K562 (cell line): ENCODE results near the gene MMS19. TPM values are rescaled to one million over a fixed set of nuclear protein-coding genes. Genes with fewer than 3 reads are reported as not detected.

Experiments
- ATAC-seq: fragments of 200-7000 bp; cut with Tn5 transposase; 3 replicates; pipeline ENCODE4 v1.9.1; 2020; ENCODE audit warnings: moderate library complexity
- BruUV-seq: library from RNA; stranded (reverse); fragments of 400-500 nt; replicated peaks from 2 replicates; lab custom pipeline; 2021; lab: Mats Ljungman, UMichigan
- CTCF ChIA-PET: fragments of 300-600 bp; formaldehyde crosslinking; extraction: SDS; loops from one replicate; lab custom pipeline; 2021; ENCODE audit warnings: low intra/inter-chr PET ratio; lab: Yijun Ruan, JAX
- POLR2A ChIA-PET: fragments of 300-600, 350-650 bp; sonication (Branson Sonifier 250); formaldehyde crosslinking; extraction: SDS; loops from one replicate; lab custom pipeline; 2021; ENCODE audit warnings: antibody characterized with exemption, inconsistent platforms; lab: Yijun Ruan, JAX
- DNase-seq, 4 experiments: peaks; one replicate each; pipeline versions ENCODE4 v3.0.0 to v3.0.0-alpha.2; 2011 to 2018; ENCODE audit warnings: low spot score in 3 of 4, mixed read lengths in 3 of 4; ENCODE audit errors: extremely low read depth in 1 of 4
- FAIRE-seq: peaks from 2 replicates; lab custom pipeline; 2011; peaks lifted over from hg19 to GRCh38; lab: Jason Lieb, UNC
- H2AFZ ChIP-seq: 2 replicates; pipeline ENCODE4 v1.6.0; 2011; ENCODE audit warnings: low read depth, low read length, control low read depth, inconsistent platforms
- H3K27ac ChIP-seq: fragments of 200-600 bp; 3 replicates; pipeline ENCODE4 v1.8.0; 2011; ENCODE audit warnings: low read depth, mild to moderate bottlenecking, control low read depth, inconsistent platforms, low read length, moderate library complexity, mixed read lengths; ENCODE audit errors: extremely low read depth
- H3K27me3 ChIP-seq, 2 experiments: fragments of 300-600 bp in 1 of 2; 2 replicates in 1 of 2; 3 replicates in 1 of 2; pipeline versions ENCODE4 v1.6.0 to v1.8.0; 2011; ENCODE audit warnings: inconsistent platforms in 2 of 2, low read length in 2 of 2, mild to moderate bottlenecking in 1 of 2, mixed read lengths in 1 of 2, moderate library complexity in 1 of 2; ENCODE audit not compliant: control insufficient read depth in 2 of 2, insufficient read depth in 2 of 2
- H3K36me3 ChIP-seq: fragments of 300-600 bp; 3 replicates; pipeline ENCODE4 v1.8.0; 2011; ENCODE audit warnings: mild to moderate bottlenecking, low read length, inconsistent platforms; ENCODE audit not compliant: control insufficient read depth, insufficient read depth
- H3K4me1 ChIP-seq, 2 experiments: fragments of 200-600 bp in 1 of 2; replicated peaks in 1 of 2; 2 replicates in 1 of 2; 3 replicates in 1 of 2; pipeline versions ENCODE4 v1.5.1 to v1.8.0; 2011; ENCODE audit warnings: inconsistent platforms in 2 of 2, low read length in 2 of 2, mild to moderate bottlenecking in 1 of 2, mixed read lengths in 1 of 2, moderate library complexity in 1 of 2; ENCODE audit not compliant: control insufficient read depth in 2 of 2, insufficient read depth in 2 of 2
- H3K4me2 ChIP-seq: 2 replicates; pipeline ENCODE4 v1.6.1; 2011; ENCODE audit warnings: low read length, control low read depth, inconsistent platforms, mixed read lengths; ENCODE audit not compliant: insufficient read depth
- H3K4me3 ChIP-seq: fragments of 200-600 bp; sonication (generic), shearing (Covaris generic); 2 replicates; pipeline ENCODE4 v1.5.1; 2016; ENCODE audit warnings: control low read depth, inconsistent platforms
- H3K79me2 ChIP-seq: fragments of 200-600 bp; 3 replicates; pipeline ENCODE4 v1.8.0; 2011; ENCODE audit warnings: low read length, inconsistent platforms; ENCODE audit not compliant: control insufficient read depth, insufficient read depth
- H3K9ac ChIP-seq, 2 experiments: 2 replicates each; pipeline versions ENCODE4 v1.6.0 to v1.6.1; 2011; ENCODE audit warnings: low read depth in 2 of 2, low read length in 2 of 2, control low read depth in 1 of 2, inconsistent platforms in 1 of 2, mild to moderate bottlenecking in 1 of 2, mixed read lengths in 1 of 2; ENCODE audit not compliant: insufficient read depth in 1 of 2
- H3K9me1 ChIP-seq: one replicate; pipeline ENCODE4 v1.6.0; 2011; ENCODE audit warnings: inconsistent platforms, mild to moderate bottlenecking, low read length, moderate library complexity; ENCODE audit not compliant: control insufficient read depth, insufficient read depth
- H3K9me3 ChIP-seq: replicated peaks from 2 replicates; pipeline ENCODE4 v1.5.1; 2011; ENCODE audit warnings: low read depth, low read length, inconsistent platforms; ENCODE audit not compliant: control insufficient read depth, insufficient read depth
- H4K20me1 ChIP-seq: replicated peaks from 2 replicates; pipeline ENCODE4 v1.6.1; 2011; ENCODE audit warnings: low read length, inconsistent platforms, mixed read lengths; ENCODE audit not compliant: control insufficient read depth, insufficient read depth
- MYBL2 ChIP-seq, 2 experiments: fragments of 450-650 bp in 1 of 2; sonication (generic) in 1 of 2; formaldehyde crosslinking in 1 of 2; IDR thresholded peaks; 2 replicates each; pipeline versions ENCODE4 v1.6.1 to v1.8.1; 2017 to 2022; ENCODE audit warnings: borderline replicate concordance in 1 of 2, inconsistent platforms in 1 of 2, low read depth in 1 of 2, mild to moderate bottlenecking in 1 of 2, missing genetic modification reagents in 1 of 2, moderate library complexity in 1 of 2
- MYNN ChIP-seq, 2 experiments: sonication (generic); formaldehyde crosslinking in 1 of 2; IDR thresholded peaks; 2 replicates each; pipeline versions ENCODE4 v1.5.0 to v1.6.1; 2016 to 2020; ENCODE audit warnings: antibody characterized with exemption in 1 of 2, missing genetic modification reagents in 1 of 2
- YBX1 ChIP-seq: fragments of 450-650 bp; IDR thresholded peaks from 2 replicates; pipeline ENCODE4 v1.7.1; 2016; ENCODE audit warnings: mild to moderate bottlenecking
- ZNF184 ChIP-seq: sonication (generic); formaldehyde crosslinking; IDR thresholded peaks from 2 replicates; pipeline ENCODE4 v1.5.0; 2020; ENCODE audit warnings: missing genetic modification reagents
- WGBS: fragments of 100-300 bp; shearing (Covaris generic); methylation state at CpG from one replicate; pipeline ENCODE4 v1.1.6; 2016; ENCODE audit warnings: low coverage, mixed read lengths; ENCODE audit not compliant: insufficient coverage; ENCODE audit errors: missing lambda C conversion rate; 5-methylcytosine and 5-hydroxymethylcytosine counted together
- in situ Hi-C: fragments of 300-500 bp; cut with MboI; formaldehyde crosslinking; loops from 4 replicates; pipeline ENCODE4 v1.15.0; 2018; ENCODE audit warnings: inconsistent platforms, mixed read lengths
- intact Hi-C: fragments of 100-400 bp; cut with micrococcal nuclease; formaldehyde crosslinking; loops from 2 replicates; pipeline ENCODE4 v1.14.2; 2022
- polyA plus RNA-seq, 8 experiments: library from polyadenylated mRNA; depleted of rRNA in 4 of 8; stranded (reverse) in 5 of 8; unstranded in 3 of 8; fragments of >200 nt; fragmentation: Nextera tagmentation in 2 of 8; fragmentation: Illumina TruSeq in 1 of 8; extraction: Ambion mirVana in 2 of 8; extraction: Trizol in 1 of 8; gene quantifications; 2 replicates each; pipeline versions ENCODE4 v1.2.1 to v1.2.3, GENCODE V29; 2011 to 2014; ENCODE audit warnings: inconsistent platforms in 1 of 8, missing spikeins in 1 of 8
- total RNA-seq, 7 experiments: library from RNA; depleted of rRNA in 6 of 7; stranded (reverse); fragments of >200 nt in 6 of 7; fragmentation: Illumina TruSeq in 2 of 7; extraction: Trizol in 2 of 7; gene quantifications; 2 replicates each; pipeline versions ENCODE4 v1.2.1 to v1.2.3, GENCODE V29; 2011 to 2021; ENCODE audit warnings: low replicate concordance in 1 of 7
- TF ChIP-seq, protein P1 (sequence below): sonication (generic); formaldehyde crosslinking; IDR thresholded peaks from 2 replicates; pipeline ENCODE4 v1.8.1; 2023; ENCODE audit warnings: mild to moderate bottlenecking, missing genetic modification reagents
- TF ChIP-seq, protein P2 (sequence below): sonication (generic); formaldehyde crosslinking; IDR thresholded peaks from 2 replicates; pipeline ENCODE4 v1.9.0; 2022; ENCODE audit warnings: mild to moderate bottlenecking, missing genetic modification reagents

Gene MMS19
- total and polyA plus RNA-seq, 9 of the 15 experiments (the other 6 are each of a cell fraction or from before 2014, with no cell fraction given) = 40.1 to 110 (median 62.9) TPM

GRCh38 chr10:97533888-97534287, 35.7 kb upstream of the MMS19 start:
- intact Hi-C loops = no loop called here

GRCh38 chr10:97532935-97533671, 34.9 kb upstream of the MMS19 start:
- in situ Hi-C loops (no loop called here), intact Hi-C loops (no loop called here)
- Histone ChIP-seq H3K79me2 (no peaks in the 10 kb centered on the region), H3K4me1 (no peaks in the 10 kb centered on the region; a peak in 2 of 5 replicates), H3K27ac (no peak overlapping the region), H3K4me3 (no peak overlapping the region), H3K4me2 (no peak overlapping the region), H3K9ac (0 out of 4 replicates have a peak overlapping the region, but pooled peaks of 1 of the 2 experiments have one; percentile 45), H2AFZ (no peak overlapping the region), H3K9me1 (no peaks in the 10 kb centered on the region), H3K9me3 (no peaks in the 10 kb centered on the region), H4K20me1 (no peaks in the 10 kb centered on the region), H3K27me3 (no peaks in the 10 kb centered on the region), H3K36me3 (no peaks in the 10 kb centered on the region)
- FAIRE-seq = no peak
- POLR2A ChIA-PET = interaction anchor here (0.7 to 2.1 kb wide), 2 partner anchors 11 to 33 kb away, joined by 3 to 7 read pairs; no protein-coding TSS in a partner anchor
- no TSS peak for BruUV-seq
- CTCF ChIA-PET = interaction anchor here (0.6 kb wide), 1 partner anchor 477 kb away, joined by 7 read pairs; no protein-coding TSS in a partner anchor
- DNase-seq = no peak
- WGBS = 48% methylated on average over 11 of the region's 12 CpGs
- ATAC-seq = no peak
- TF ChIP-seq YBX1 (no peak), MYNN (IDR thresholded peaks at IDR 0.05) (no peak), MYNN (CRISPR knock-in tag; IDR thresholded peaks at IDR 0.05) (no peak), MYBL2 (IDR thresholded peaks at IDR 0.05; ENCODE audit: low read depth) (no peak), MYBL2 (CRISPR knock-in tag; IDR thresholded peaks at IDR 0.05; ENCODE audit: borderline replicate concordance) (no peak)
- TF ChIP-seq, protein P1, sequence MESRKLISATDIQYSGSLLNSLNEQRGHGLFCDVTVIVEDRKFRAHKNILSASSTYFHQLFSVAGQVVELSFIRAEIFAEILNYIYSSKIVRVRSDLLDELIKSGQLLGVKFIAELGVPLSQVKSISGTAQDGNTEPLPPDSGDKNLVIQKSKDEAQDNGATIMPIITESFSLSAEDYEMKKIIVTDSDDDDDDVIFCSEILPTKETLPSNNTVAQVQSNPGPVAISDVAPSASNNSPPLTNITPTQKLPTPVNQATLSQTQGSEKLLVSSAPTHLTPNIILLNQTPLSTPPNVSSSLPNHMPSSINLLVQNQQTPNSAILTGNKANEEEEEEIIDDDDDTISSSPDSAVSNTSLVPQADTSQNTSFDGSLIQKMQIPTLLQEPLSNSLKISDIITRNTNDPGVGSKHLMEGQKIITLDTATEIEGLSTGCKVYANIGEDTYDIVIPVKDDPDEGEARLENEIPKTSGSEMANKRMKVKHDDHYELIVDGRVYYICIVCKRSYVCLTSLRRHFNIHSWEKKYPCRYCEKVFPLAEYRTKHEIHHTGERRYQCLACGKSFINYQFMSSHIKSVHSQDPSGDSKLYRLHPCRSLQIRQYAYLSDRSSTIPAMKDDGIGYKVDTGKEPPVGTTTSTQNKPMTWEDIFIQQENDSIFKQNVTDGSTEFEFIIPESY (CRISPR knock-in tag) = peak; percentile 94

More at GRCh38 chr10:97533888-97534287, 35.7 kb upstream of the MMS19 start:
- Histone ChIP-seq H3K27ac (no peak overlapping the region), H3K27me3 (no peaks in the 10 kb centered on the region), H3K9me3 (no peaks in the 10 kb centered on the region), H3K4me2 (no peak overlapping the region), H3K9me1 (no peaks in the 10 kb centered on the region), H3K79me2 (no peaks in the 10 kb centered on the region), H3K4me3 (no peak overlapping the region), H4K20me1 (no peaks in the 10 kb centered on the region), H3K9ac (no peak overlapping the region), H3K36me3 (no peaks in the 10 kb centered on the region), H3K4me1 (no peaks in the 10 kb centered on the region; a peak in 2 of 5 replicates), H2AFZ (no peak overlapping the region)
- FAIRE-seq (no peak), ATAC-seq (no peak), DNase-seq (no peak)
- CTCF ChIA-PET = interaction anchor here (1.0 kb wide), 1 partner anchor 79 kb away, joined by 4 read pairs; no protein-coding TSS in a partner anchor
- 35% methylated on average over 6 of the region's 6 CpGs for WGBS
- in situ Hi-C loops = no loop called here
- BruUV-seq = no TSS peak
- POLR2A ChIA-PET = interaction anchor here (0.6 to 2.1 kb wide), 4 partner anchors 12 to 39 kb away, joined by 3 to 7 read pairs (median 4); partner anchors contain the start of gene ANKRD2
- TF ChIP-seq, protein P2, sequence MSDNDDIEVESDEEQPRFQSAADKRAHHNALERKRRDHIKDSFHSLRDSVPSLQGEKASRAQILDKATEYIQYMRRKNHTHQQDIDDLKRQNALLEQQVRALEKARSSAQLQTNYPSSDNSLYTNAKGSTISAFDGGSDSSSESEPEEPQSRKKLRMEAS (CRISPR knock-in tag) = no peak
- TF ChIP-seq ZNF184 (CRISPR knock-in tag) = no peak
